Measurements from ENCODE around the gene GALE. TPM values are rescaled to one million over a fixed set of nuclear protein-coding genes. Genes with fewer than 3 reads are reported as not detected.

GALE gene
- polyA plus RNA-seq, 3 donors = 17.6 to 21.9 (median 18.0) TPM

DNA sequence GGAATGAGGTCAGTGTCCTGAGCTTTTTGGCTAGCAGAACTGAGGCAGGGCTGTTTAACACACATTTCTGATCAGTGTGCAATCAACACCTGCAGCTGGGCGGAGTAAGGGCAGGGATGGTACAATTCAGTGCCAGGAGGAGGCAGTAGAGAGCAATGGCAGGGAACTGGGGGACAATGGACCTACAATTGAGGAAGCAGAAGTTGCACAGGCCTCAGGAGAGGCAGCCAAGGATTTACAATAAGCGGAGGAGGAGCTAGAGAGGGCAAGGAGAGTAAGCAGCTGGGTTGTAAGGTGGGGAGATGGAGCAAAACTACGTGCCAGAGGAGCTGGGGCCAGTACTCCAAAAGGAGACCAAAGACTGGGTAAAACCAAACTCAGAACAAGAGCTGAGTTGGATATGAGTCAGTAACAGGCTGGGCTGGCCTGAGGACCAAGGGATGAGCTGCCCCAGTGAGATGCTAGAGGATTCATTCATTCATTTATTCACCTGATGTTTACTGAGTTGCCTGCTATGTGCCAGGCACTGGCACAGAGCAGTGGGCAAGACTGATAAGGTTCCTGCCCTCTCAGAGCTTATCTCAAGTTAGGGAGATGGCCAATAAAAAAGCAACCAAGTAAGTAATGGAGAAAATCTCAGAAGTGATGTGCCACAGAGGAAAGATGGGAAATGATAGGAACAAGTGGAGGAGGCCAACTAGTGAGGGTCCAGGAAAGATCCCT, 10.4 kb upstream of the GALE start:
- H3K27ac ChIP-seq (ENCODE audit: low read depth in 1 of 2, low read length in 2 of 2) = peak overlapping the region; percentile 49 to 83
- TF ChIP-seq, protein P1, sequence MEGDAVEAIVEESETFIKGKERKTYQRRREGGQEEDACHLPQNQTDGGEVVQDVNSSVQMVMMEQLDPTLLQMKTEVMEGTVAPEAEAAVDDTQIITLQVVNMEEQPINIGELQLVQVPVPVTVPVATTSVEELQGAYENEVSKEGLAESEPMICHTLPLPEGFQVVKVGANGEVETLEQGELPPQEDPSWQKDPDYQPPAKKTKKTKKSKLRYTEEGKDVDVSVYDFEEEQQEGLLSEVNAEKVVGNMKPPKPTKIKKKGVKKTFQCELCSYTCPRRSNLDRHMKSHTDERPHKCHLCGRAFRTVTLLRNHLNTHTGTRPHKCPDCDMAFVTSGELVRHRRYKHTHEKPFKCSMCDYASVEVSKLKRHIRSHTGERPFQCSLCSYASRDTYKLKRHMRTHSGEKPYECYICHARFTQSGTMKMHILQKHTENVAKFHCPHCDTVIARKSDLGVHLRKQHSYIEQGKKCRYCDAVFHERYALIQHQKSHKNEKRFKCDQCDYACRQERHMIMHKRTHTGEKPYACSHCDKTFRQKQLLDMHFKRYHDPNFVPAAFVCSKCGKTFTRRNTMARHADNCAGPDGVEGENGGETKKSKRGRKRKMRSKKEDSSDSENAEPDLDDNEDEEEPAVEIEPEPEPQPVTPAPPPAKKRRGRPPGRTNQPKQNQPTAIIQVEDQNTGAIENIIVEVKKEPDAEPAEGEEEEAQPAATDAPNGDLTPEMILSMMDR (IDR thresholded peaks at IDR 0.05) = peak; percentile 97
- H3K9ac ChIP-seq (ENCODE audit: insufficient read depth, low read length, poor library complexity, severe bottlenecking) = no peak overlapping the region
- peaks cover 46 to 49% of the 10 kb centered on the region in 2 donors for H3K4me1 ChIP-seq (ENCODE audit: control insufficient read depth in 1 of 2, insufficient read depth in 2 of 2, low read length in 2 of 2)
- H3K9me3 Mint-ChIP-seq = no peaks in the 10 kb centered on the region
- peak overlapping the region; percentile 37 for H2AFZ ChIP-seq (ENCODE audit: insufficient read depth, low read depth, low read length, poor library complexity, severe bottlenecking)
- no peaks in the 10 kb centered on the region for H3K79me2 ChIP-seq (ENCODE audit: insufficient read depth, low read length)
- peaks cover 20 to 40% of the 10 kb centered on the region in 2 donors for H3K36me3 ChIP-seq (replicated peaks in 1 of 2; ENCODE audit: control insufficient read depth in 1 of 2, insufficient read depth in 2 of 2, low read length in 2 of 2)
- peaks cover 40 to 62% of the 10 kb centered on the region in 2 donors for H3K36me3 Mint-ChIP-seq
- 19% methylated on average over 3 of the region's 3 CpGs for WGBS (ENCODE audit: insufficient coverage)
- DNase-seq = peak; percentile 82 to 89 (median 85)
- peak overlapping the region; percentile 84 to 96 (median 91) for H3K27ac Mint-ChIP-seq
- H4K20me1 ChIP-seq (ENCODE audit: insufficient read depth, low read length) = no peaks in the 10 kb centered on the region
- intact Hi-C loops (cut with micrococcal nuclease) = loop anchor here (2.0 to 5.0 kb wide), 3 partner anchors 39 to 106 kb away; partner anchors contain the start of gene FUCA1 (in 2 of the 2)
- H3K27me3 ChIP-seq (ENCODE audit: control insufficient read depth in 2 of 2, insufficient read depth in 2 of 2, low read length in 2 of 2) = no peaks in the 10 kb centered on the region
- H3K9me3 ChIP-seq (replicated peaks in 1 of 2; ENCODE audit: control insufficient read depth in 1 of 2, insufficient read depth in 1 of 2, low read length in 2 of 2) = no peaks in the 10 kb centered on the region
- peaks cover 46% of the 10 kb centered on the region for H3K4me1 Mint-ChIP-seq
- no peak overlapping the region for H3K4me3 Mint-ChIP-seq
- H3K27me3 Mint-ChIP-seq (ENCODE audit: low read depth in 3 of 3) = no peaks in the 10 kb centered on the region
- H3K4me2 ChIP-seq (replicated peaks; ENCODE audit: extremely low read depth, low read length, poor library complexity, severe bottlenecking) = no peak overlapping the region
- peak overlapping the region in 1 of 3 experiments; percentile 27 for H3K4me3 ChIP-seq (replicated peaks in 1 of 3; ENCODE audit: low read depth in 2 of 3, low read length in 3 of 3)

DNA sequence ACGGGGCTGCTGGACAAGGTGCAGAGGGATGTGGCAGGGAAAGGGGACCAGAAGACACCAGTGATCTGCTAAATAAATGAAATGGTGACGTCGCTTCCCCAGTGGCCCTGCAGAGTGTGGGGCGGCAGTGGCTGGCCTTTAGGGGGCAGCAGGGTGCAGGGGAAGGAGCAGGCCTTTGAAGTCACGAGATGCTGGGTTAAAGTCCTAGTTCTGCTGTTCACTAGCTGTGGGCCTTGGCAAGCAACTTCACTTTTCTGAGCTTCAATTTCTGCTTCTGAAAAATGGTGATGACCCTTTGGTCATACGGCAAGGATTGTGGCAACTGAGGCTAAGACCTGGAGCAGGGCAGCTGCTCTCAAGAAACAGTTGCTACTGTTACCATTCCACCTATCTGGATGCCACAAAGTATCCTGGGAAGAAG, 9.2 kb upstream of the GALE start:
- TF ChIP-seq, protein P1 (IDR thresholded peaks at IDR 0.05) = peak; percentile 78
- peak; percentile 86 to 95 (median 91) for DNase-seq
- Histone ChIP-seq H3K79me2 (ENCODE audit: insufficient read depth, low read length) (no peaks in the 10 kb centered on the region), H3K9ac (ENCODE audit: insufficient read depth, low read length, poor library complexity, severe bottlenecking) (no peak overlapping the region), H3K36me3 (replicated peaks in 1 of 2; ENCODE audit: control insufficient read depth in 1 of 2, insufficient read depth in 2 of 2, low read length in 2 of 2) (peaks cover 12 to 35% of the 10 kb centered on the region in 2 donors), H3K9me3 (replicated peaks in 1 of 2; ENCODE audit: control insufficient read depth in 1 of 2, insufficient read depth in 1 of 2, low read length in 2 of 2) (no peaks in the 10 kb centered on the region), H3K4me1 (ENCODE audit: control insufficient read depth in 1 of 2, insufficient read depth in 2 of 2, low read length in 2 of 2) (peaks cover 53 to 57% of the 10 kb centered on the region in 2 donors), H4K20me1 (ENCODE audit: insufficient read depth, low read length) (no peaks in the 10 kb centered on the region), H3K27me3 (ENCODE audit: control insufficient read depth in 2 of 2, insufficient read depth in 2 of 2, low read length in 2 of 2) (no peaks in the 10 kb centered on the region), H3K4me2 (replicated peaks; ENCODE audit: extremely low read depth, low read length, poor library complexity, severe bottlenecking) (peak overlapping the region; percentile 5), H3K27ac (ENCODE audit: low read depth in 1 of 2, low read length in 2 of 2) (peak overlapping the region; percentile 53 to 83), H2AFZ (ENCODE audit: insufficient read depth, low read depth, low read length, poor library complexity, severe bottlenecking) (no peak overlapping the region), H3K4me3 (replicated peaks in 1 of 3; ENCODE audit: low read depth in 2 of 3, low read length in 3 of 3) (no peak overlapping the region)
- Mint-ChIP-seq H3K9me3 (no peaks in the 10 kb centered on the region), H3K27ac (peak overlapping the region; percentile 84 to 96 (median 92)), H3K4me1 (peaks cover 57% of the 10 kb centered on the region), H3K27me3 (ENCODE audit: low read depth in 3 of 3) (peaks cover 0 to 3% (median 0%) of the 10 kb centered on the region in 3 donors), H3K4me3 (no peak overlapping the region), H3K36me3 (peaks cover 44 to 62% of the 10 kb centered on the region in 2 donors)
- intact Hi-C loops (cut with micrococcal nuclease) = loop anchor here (2.0 to 10.0 kb wide), 4 partner anchors 37 to 107 kb away; partner anchors contain the start of genes FUCA1 (in 2 of the 2) and CNR2 (in 1 of the 2)
- 13% methylated on average over 5 of the region's 6 CpGs for WGBS (ENCODE audit: insufficient coverage)
